Posterior vena cava (tissue), 2 donors: ENCODE results near the gene KCNA2. TPM values are rescaled to one million over a fixed set of nuclear protein-coding genes. Genes with fewer than 3 reads are reported as not detected.
A peak's percentile ranks its signal among the peaks of the same experiment; 100 is the strongest.

Experiments used
- DNase-seq: peaks from one replicate; pipeline ENCODE4 v3.0.0-alpha.2; 2020; ENCODE audit warnings: low spot score
- intact Hi-C, 2 donors: fragments of 100-400 bp; cut with DNase I; formaldehyde crosslinking; loops; one replicate each; pipeline versions ENCODE4 v1.14.1 to v1.14.2; 2022 to 2023
- total RNA-seq, 2 donors: library from RNA; stranded (reverse); fragmentation: NEBNext Ultra II Directional; extraction: Animal tissue kit (Norgen Biotek cat#: 25700); gene quantifications; one replicate each; pipeline ENCODE4 v1.2.1, GENCODE V29; 2021
- donor health status: DM: yes; HTN: yes; CAD: no.
- donor health status: DM: yes; HTN: yes; CAD: no.

KCNA2 gene
- total RNA-seq, 2 donors from 2014 or later, result 1.00 to 2.7 TPM

GRCh38 chr1:110607536-110608230 lies 1.5 kb upstream of the KCNA2 start:
- intact Hi-C loops, result loop anchor here in 1 of 2 donors (10.0 kb wide), 1 partner anchor 53 kb away; no protein-coding TSS in a partner anchor
- DNase-seq, result peak; percentile 79

- peak; percentile 81 for DNase-seq
- intact Hi-C loops, result loop anchor here in 1 of 2 donors (10.0 kb wide), 1 partner anchor 52 kb away; no protein-coding TSS in a partner anchor
Observed at GRCh38 chr1:110606657-110607535, 738 bp upstream of the KCNA2 start.

GRCh38 chr1:110605446-110605845 lies 712 bp downstream of the KCNA2 start:
- peak; percentile 64 for DNase-seq
- intact Hi-C loops, result loop anchor here in 1 of 2 donors (10.0 kb wide), 1 partner anchor 51 kb away; no protein-coding TSS in a partner anchor

- DNase-seq, result peak; percentile 66
- intact Hi-C loops, result loop anchor here in 1 of 2 donors (10.0 kb wide), 1 partner anchor 50 kb away; no protein-coding TSS in a partner anchor
Observed at GRCh38 chr1:110604586-110605148, 1.5 kb downstream of the KCNA2 start.

DNA sequence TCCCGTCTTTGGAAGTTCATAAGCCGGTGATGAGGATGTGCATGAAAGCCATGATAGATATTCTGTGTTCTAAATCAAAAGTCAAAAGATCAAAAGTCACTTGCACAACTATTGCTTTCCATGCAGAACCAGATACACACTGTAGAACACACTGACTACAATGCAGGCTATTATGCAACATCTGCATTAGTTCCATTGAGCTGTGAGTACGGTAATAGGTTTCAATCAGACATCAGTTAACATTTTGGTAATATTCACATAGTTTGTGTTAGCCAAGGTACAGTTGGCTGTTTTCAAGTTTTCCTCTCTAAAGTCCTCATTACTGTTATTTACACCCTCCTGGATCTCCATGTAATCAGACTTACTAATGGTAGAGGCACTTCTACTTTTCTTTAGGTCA lies 3.1 kb downstream of the KCNA2 start:
- intact Hi-C loops, result loop anchor here in 1 of 2 donors (10.0 kb wide), 1 partner anchor 48 kb away; no protein-coding TSS in a partner anchor
- DNase-seq, result no peak

GRCh38 chr1:110602466-110602865 lies 3.7 kb downstream of the KCNA2 start:
- intact Hi-C loops, result loop anchor here in 1 of 2 donors (10.0 kb wide), 1 partner anchor 48 kb away; no protein-coding TSS in a partner anchor
- no peak for DNase-seq

- intact Hi-C loops, result loop anchor here in 1 of 2 donors (10.0 kb wide), 1 partner anchor 47 kb away; no protein-coding TSS in a partner anchor
- DNase-seq, result peak; percentile 24
Observed at GRCh38 chr1:110601332-110601731, 4.8 kb downstream of the KCNA2 start.

- intact Hi-C loops, result loop anchor here in 1 of 2 donors (10.0 kb wide), 1 partner anchor 46 kb away; no protein-coding TSS in a partner anchor
- peak; percentile 30 for DNase-seq
Observed at GRCh38 chr1:110600716-110601115, 5.4 kb downstream of the KCNA2 start.

DNA sequence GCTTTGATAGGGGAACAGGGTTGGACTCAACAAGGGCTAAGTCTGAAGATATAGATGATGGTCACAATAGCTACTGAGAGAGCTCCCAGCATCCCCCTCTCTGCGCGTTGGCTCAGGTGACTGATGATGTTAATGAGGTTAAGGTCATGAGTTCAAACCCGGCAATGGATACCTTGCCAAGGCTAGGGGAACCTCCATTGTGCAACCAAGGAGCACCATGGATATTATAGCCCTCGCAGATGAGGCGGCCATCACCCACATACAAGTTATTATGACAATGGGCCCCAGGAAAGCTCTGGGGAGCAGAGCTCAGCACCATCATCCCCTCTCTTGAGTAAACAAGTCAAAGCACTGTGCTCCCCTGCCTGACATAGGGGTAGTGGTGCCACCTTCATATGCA lies 8.2 kb downstream of the KCNA2 start:
- intact Hi-C loops, result no loop called here
- peak; percentile 54 for DNase-seq

GRCh38 chr1:110596312-110596711 lies 9.8 kb downstream of the KCNA2 start:
- DNase-seq, result peak; percentile 5
- intact Hi-C loops, result no loop called here

DNA sequence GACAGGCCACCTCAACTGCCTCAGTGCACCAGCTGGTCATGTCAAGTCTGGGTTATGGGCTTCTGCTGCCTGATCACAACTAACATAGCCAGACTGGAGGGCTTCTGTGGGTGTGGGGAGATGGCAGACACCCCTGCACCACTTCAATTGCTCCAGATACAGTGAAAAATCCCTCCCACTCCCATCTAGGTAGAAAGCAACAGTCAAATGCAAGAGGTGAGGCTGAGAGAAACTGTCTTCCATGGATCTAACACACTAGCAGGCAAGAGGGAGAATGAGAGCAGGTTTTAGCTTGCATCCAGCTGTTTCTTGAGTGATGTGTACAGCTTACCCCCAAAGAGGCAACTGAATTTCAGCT lies 10.8 kb downstream of the KCNA2 start:
- intact Hi-C loops, result no loop called here
- DNase-seq, result peak; percentile 18

DNA sequence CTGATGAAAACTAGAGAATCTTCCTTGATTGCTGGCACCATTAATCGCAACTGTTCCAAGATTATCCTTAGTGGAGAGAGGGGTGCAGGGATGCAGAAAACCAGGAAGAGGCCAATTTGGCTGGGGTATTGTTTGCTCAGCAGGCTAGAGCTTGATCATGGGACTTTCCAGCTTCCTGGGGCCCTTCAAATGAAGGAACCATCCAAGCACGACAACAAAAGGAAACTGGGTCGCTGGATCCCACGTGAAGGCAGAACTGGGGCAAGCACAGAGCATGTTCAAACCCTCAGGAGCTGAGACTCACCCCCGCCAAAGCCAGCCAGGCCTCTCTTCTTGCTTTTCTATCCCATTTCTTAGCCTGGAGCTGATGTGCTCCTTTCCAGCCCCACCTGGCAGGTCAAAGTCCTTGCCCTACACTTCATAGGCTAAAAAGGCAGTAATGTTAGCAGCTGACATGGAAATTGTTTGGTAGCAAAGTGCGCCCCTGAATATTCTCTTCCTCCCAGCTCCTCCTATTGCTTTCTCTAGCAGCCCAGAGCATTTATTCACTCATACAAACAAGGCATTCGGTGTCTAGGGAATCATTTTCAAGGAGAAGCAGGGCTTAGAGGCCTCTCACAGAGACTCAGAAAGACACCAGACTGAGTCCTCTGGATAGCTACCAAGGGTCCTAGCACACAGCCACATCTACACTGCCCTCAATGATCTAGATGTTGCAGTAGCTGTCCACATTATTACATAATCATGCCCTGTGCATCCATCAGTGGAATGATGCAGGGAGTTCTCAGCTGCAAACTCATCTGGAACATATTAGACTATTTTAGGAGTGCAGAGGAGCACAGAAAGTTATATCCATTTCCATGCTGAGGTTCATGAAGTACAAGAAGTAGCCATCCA lies 11.5 kb downstream of the KCNA2 start:
- peak; percentile 31 for DNase-seq
- intact Hi-C loops, result no loop called here

GRCh38 chr1:110593902-110594301 lies 12.3 kb downstream of the KCNA2 start:
- DNase-seq, result peak; percentile 10
- intact Hi-C loops, result no loop called here

DNA sequence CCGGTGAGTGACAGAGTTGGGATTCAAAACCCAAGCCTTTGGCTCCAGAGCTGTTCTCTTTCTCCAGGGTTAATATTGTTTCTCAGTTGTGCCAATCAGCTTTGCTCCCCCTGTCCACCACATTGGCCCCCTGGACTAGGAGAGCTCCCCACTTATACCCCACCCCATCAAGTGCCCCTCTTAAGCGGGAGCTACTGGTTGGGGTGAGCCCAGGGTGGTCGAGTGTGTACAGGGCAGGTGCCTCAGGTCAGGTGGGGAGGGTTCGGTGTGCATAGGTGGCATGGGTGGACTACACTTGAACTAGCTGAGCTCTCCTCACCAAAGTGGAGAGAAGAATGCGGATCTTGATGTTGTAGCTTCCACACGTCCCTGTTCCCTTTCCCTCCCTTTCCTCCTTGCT lies 14.2 kb downstream of the KCNA2 start:
- no peak for DNase-seq
- intact Hi-C loops, result no loop called here

DNA sequence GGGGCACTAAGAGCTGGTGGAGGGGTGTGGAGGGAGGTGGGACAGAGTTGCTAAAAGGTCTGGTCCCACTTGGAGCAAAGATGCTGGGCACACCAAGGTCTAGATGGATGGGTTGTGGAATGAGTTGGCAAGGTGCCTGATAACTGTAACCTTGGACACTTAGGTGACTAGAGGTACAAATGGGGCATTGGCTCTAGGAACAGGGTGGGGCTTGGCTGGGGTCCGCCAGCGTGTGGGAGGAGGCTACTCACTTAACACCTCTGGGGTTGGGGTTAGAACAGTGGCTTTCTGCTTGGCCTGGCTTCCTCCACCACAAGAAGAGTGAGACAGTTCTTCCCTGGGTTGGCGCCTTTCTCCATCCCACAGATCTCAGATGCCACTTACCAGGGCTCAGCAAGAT lies 17.2 kb downstream of the KCNA2 start:
- intact Hi-C loops, result no loop called here
- no peak for DNase-seq

DNA sequence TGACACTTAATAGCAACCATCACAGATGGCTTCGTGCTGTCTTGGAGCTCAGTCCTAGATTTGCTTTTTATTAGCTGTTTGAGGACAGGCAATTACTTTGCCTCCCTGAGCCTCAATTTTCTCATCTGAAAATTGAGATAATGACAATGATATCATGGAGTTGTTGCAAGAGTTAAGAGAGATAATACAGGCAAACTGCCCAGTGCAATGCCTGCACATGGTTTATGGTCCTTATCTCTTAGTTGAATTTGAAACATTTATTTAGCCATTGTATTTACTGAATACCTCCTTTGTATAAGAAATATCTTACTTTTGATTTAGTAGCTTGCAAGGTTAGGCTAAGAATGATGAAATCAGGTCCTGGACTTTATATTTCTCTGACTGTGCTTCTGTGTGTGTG lies 17.7 kb downstream of the KCNA2 start:
- no peak for DNase-seq
- intact Hi-C loops, result no loop called here

DNA sequence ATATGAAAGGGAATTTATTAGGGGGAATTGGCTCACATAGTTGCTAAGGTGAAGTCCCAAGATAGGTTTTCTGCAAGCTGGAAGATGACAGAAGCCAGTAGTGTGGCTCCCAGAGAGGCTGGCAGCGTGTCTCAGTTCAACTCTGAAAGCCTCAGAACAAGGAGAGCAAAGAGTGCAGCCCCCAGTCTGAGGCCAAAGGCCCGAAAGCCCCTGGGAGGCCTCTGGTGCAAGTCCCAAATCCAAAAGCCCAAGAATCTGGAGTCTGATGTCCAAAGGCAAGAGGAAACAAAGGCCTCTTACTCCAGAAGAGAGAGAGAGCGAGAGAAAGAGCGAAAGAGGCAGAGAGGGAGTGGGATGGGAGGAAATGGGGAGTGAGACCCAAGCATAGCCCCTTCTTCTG lies 18.3 kb downstream of the KCNA2 start:
- no peak for DNase-seq
- intact Hi-C loops, result no loop called here

GRCh38 chr1:110585481-110585880 lies 20.7 kb downstream of the KCNA2 start:
- intact Hi-C loops, result no loop called here
- DNase-seq, result no peak

- intact Hi-C loops, result no loop called here
Observed at GRCh38 chr1:110584045-110584444, 22.1 kb downstream of the KCNA2 start.

More at GRCh38 chr1:110584045-110584444, 22.1 kb downstream of the KCNA2 start:
- no peak for DNase-seq
